ENCODE data around the gene FOXP4.

DNA sequence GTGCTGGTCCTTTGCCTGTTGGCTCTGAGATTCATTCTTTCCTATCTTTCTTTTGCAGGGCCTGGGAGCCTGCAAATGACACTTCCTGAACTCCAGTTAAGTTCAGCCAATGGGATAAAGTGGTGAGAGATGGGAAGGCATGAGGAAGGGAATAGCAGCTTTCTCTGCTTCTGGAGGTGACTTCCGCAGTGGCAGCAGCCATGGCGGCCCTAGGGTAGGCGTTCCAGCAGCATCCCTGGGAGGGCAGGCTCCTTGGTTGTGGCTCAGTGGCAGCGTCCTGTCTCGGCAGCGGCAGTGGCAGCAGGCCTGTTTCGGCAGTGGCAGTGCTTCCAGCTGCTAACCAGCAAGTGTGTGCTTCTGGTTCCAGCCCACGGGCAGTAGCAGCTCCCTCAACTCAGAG, 84.8 kb downstream of the FOXP4 start:
- TF ChIP-seq POLR2A (IDR thresholded peaks at IDR 0.05) (no peak), CTCF (IDR thresholded peaks at IDR 0.05) (no peak), EP300 (IDR thresholded peaks at IDR 0.05) (no peak)
